ENCODE measurements around the gene SMPDL3A. TPM values are rescaled to one million over a fixed set of nuclear protein-coding genes. Genes with fewer than 3 reads are reported as not detected.

The SMPDL3A gene
- total and polyA plus RNA-seq, 4 donors = 1.5 to 14.3 (median 6.2) TPM

DNA sequence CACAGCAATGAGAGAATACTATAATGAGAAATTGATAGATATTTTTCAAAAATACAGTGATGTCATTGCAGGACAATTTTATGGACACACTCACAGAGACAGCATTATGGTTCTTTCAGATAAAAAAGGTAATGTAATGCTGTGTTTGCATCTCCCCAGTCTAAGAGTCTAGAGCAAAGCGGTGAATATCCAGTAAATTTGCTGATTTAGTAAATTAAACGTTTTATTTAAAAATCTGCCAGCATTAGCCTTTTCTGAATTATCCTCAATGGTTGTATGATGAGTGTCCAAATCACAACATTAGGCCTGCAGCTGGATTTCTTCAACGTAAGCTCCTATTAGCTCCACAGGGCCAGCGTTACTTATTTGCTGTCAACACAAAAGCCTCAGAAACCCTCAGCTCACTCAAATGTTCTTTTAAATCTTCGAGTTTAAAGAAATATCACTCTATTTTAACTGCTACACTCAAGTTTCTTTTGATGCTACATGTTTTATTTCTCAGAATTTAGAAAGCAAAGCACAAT lies 16.0 kb downstream of the SMPDL3A start:
- ATAC-seq (ENCODE audit: low FRiP score) (no peak), DNase-seq (no peak)
- H3K27ac ChIP-seq (ENCODE audit: low read depth in 1 of 2, low read length in 2 of 2) = no peak overlapping the region
- intact Hi-C loops (cut with DNase I) = no loop called here
- no peaks in the 10 kb centered on the region for H3K27me3 ChIP-seq (ENCODE audit: control insufficient read depth in 1 of 2, insufficient read depth in 2 of 2, low read length in 1 of 2)
- H3K4me3 ChIP-seq (ENCODE audit: low read length in 2 of 2) = no peak overlapping the region
- no peaks in the 10 kb centered on the region for H3K4me1 ChIP-seq (ENCODE audit: control insufficient read depth in 1 of 2, insufficient read depth in 2 of 2, low read length in 2 of 2)
- H3K9me3 ChIP-seq (ENCODE audit: control insufficient read depth, low read length) = no peaks in the 10 kb centered on the region
- H3K36me3 ChIP-seq (ENCODE audit: control insufficient read depth in 1 of 2, insufficient read depth in 2 of 2, low read length in 1 of 2) = no peaks in the 10 kb centered on the region
- 59 to 64% methylated on average over 5 of the region's 5 CpGs for WGBS, 2 donors

GRCh38 chr6:122806291-122806690 lies 17.2 kb downstream of the SMPDL3A start:
- ATAC-seq (ENCODE audit: low FRiP score) (no peak), DNase-seq (no peak)
- Histone ChIP-seq H3K9me3 (ENCODE audit: control insufficient read depth, low read length) (no peaks in the 10 kb centered on the region), H3K4me3 (ENCODE audit: low read length in 2 of 2) (no peak overlapping the region), H3K4me1 (ENCODE audit: control insufficient read depth in 1 of 2, insufficient read depth in 2 of 2, low read length in 2 of 2) (no peaks in the 10 kb centered on the region), H3K36me3 (ENCODE audit: control insufficient read depth in 1 of 2, insufficient read depth in 2 of 2, low read length in 1 of 2) (peaks cover 0 to 2% of the 10 kb centered on the region in 2 donors), H3K27me3 (ENCODE audit: control insufficient read depth in 1 of 2, insufficient read depth in 2 of 2, low read length in 1 of 2) (no peaks in the 10 kb centered on the region), H3K27ac (ENCODE audit: low read depth in 1 of 2, low read length in 2 of 2) (no peak overlapping the region)
- intact Hi-C loops (cut with DNase I) = no loop called here
- WGBS, 2 donors = 76 to 81% methylated on average over 2 of the region's 2 CpGs

GRCh38 chr6:122808121-122808885 lies 19.2 kb downstream of the SMPDL3A start:
- intact Hi-C loops (cut with DNase I) = no loop called here
- ATAC-seq (ENCODE audit: low FRiP score) (no peak), DNase-seq (no peak)
- no peaks in the 10 kb centered on the region for H3K27me3 ChIP-seq (ENCODE audit: control insufficient read depth in 1 of 2, insufficient read depth in 2 of 2, low read length in 1 of 2)
- H3K4me3 ChIP-seq (ENCODE audit: low read length in 2 of 2) = no peak overlapping the region
- WGBS, 2 donors = 81 to 92% methylated on average over 10 of the region's 10 CpGs
- no peak overlapping the region for H3K27ac ChIP-seq (ENCODE audit: low read depth in 1 of 2, low read length in 2 of 2)
- H3K4me1 ChIP-seq (ENCODE audit: control insufficient read depth in 1 of 2, insufficient read depth in 2 of 2, low read length in 2 of 2) = no peaks in the 10 kb centered on the region
- peaks cover 0 to 2% of the 10 kb centered on the region in 2 donors for H3K36me3 ChIP-seq (ENCODE audit: control insufficient read depth in 1 of 2, insufficient read depth in 2 of 2, low read length in 1 of 2)
- no peaks in the 10 kb centered on the region for H3K9me3 ChIP-seq (ENCODE audit: control insufficient read depth, low read length)

GRCh38 chr6:122809001-122809400 lies 19.9 kb downstream of the SMPDL3A start:
- H3K9me3 ChIP-seq (ENCODE audit: control insufficient read depth, low read length) = no peaks in the 10 kb centered on the region
- H3K27me3 ChIP-seq (ENCODE audit: control insufficient read depth in 1 of 2, insufficient read depth in 2 of 2, low read length in 1 of 2) = no peaks in the 10 kb centered on the region
- WGBS, 2 donors = 83 to 89% methylated on average over 4 of the region's 4 CpGs
- no peak for ATAC-seq (ENCODE audit: low FRiP score)
- H3K4me3 ChIP-seq (ENCODE audit: low read length in 2 of 2) = no peak overlapping the region
- no peak overlapping the region for H3K27ac ChIP-seq (ENCODE audit: low read depth in 1 of 2, low read length in 2 of 2)
- H3K36me3 ChIP-seq (ENCODE audit: control insufficient read depth in 1 of 2, insufficient read depth in 2 of 2, low read length in 1 of 2) = peaks cover 0 to 2% of the 10 kb centered on the region in 2 donors
- DNase-seq = no peak
- intact Hi-C loops (cut with DNase I) = no loop called here
- H3K4me1 ChIP-seq (ENCODE audit: control insufficient read depth in 1 of 2, insufficient read depth in 2 of 2, low read length in 2 of 2) = no peaks in the 10 kb centered on the region

GRCh38 chr6:122809691-122810090 lies 20.6 kb downstream of the SMPDL3A start:
- Histone ChIP-seq H3K9me3 (ENCODE audit: control insufficient read depth, low read length) (no peaks in the 10 kb centered on the region), H3K4me3 (ENCODE audit: low read length in 2 of 2) (no peak overlapping the region), H3K27ac (ENCODE audit: low read depth in 1 of 2, low read length in 2 of 2) (no peak overlapping the region), H3K4me1 (ENCODE audit: control insufficient read depth in 1 of 2, insufficient read depth in 2 of 2, low read length in 2 of 2) (no peaks in the 10 kb centered on the region), H3K27me3 (ENCODE audit: control insufficient read depth in 1 of 2, insufficient read depth in 2 of 2, low read length in 1 of 2) (no peaks in the 10 kb centered on the region), H3K36me3 (ENCODE audit: control insufficient read depth in 1 of 2, insufficient read depth in 2 of 2, low read length in 1 of 2) (peaks cover 0 to 2% of the 10 kb centered on the region in 2 donors)
- ATAC-seq (ENCODE audit: low FRiP score) (no peak), DNase-seq (no peak)
- intact Hi-C loops (cut with DNase I) = no loop called here
- WGBS, 2 donors = 79 to 81% methylated on average over 2 of the region's 2 CpGs

DNA sequence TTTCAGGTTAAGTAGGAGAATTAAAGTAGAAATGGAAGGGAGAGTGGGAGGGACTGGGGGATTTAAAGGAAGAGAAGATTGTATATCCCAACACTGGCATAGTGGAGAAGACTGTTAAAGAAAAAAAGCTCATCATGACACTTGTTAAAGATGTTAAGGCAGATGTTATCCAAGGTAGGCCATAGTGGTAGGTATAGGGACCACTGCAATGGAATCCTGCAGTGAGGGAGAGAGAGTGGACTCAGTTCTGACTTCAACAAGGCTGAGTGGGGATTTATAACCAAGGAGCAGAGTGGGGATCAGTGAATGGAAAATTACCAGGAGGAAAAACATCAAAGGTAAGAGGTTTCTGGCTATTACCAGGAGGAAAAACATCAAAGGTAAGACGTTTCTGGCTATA lies 21.1 kb downstream of the SMPDL3A start:
- intact Hi-C loops (cut with DNase I) = no loop called here
- no peaks in the 10 kb centered on the region for H3K27me3 ChIP-seq (ENCODE audit: control insufficient read depth in 1 of 2, insufficient read depth in 2 of 2, low read length in 1 of 2)
- H3K36me3 ChIP-seq (ENCODE audit: control insufficient read depth in 1 of 2, insufficient read depth in 2 of 2, low read length in 1 of 2) = peaks cover 0 to 2% of the 10 kb centered on the region in 2 donors
- ATAC-seq (ENCODE audit: low FRiP score) (no peak), DNase-seq (no peak)
- H3K27ac ChIP-seq (ENCODE audit: low read depth in 1 of 2, low read length in 2 of 2) = no peak overlapping the region
- 52 to 69% methylated on average over 1 of the region's 1 CpG for WGBS, 2 donors
- H3K4me3 ChIP-seq (ENCODE audit: low read length in 2 of 2) = no peak overlapping the region
- no peaks in the 10 kb centered on the region for H3K9me3 ChIP-seq (ENCODE audit: control insufficient read depth, low read length)
- no peaks in the 10 kb centered on the region for H3K4me1 ChIP-seq (ENCODE audit: control insufficient read depth in 1 of 2, insufficient read depth in 2 of 2, low read length in 2 of 2)

- Histone ChIP-seq H3K9me3 (ENCODE audit: control insufficient read depth, low read length) (no peaks in the 10 kb centered on the region), H3K36me3 (ENCODE audit: control insufficient read depth in 1 of 2, insufficient read depth in 2 of 2, low read length in 1 of 2) (no peaks in the 10 kb centered on the region), H3K27ac (ENCODE audit: low read depth in 1 of 2, low read length in 2 of 2) (no peak overlapping the region), H3K27me3 (ENCODE audit: control insufficient read depth in 1 of 2, insufficient read depth in 2 of 2, low read length in 1 of 2) (no peaks in the 10 kb centered on the region), H3K4me3 (ENCODE audit: low read length in 2 of 2) (no peak overlapping the region), H3K4me1 (ENCODE audit: control insufficient read depth in 1 of 2, insufficient read depth in 2 of 2, low read length in 2 of 2) (no peaks in the 10 kb centered on the region)
- intact Hi-C loops (cut with DNase I) = no loop called here
- DNase-seq (no peak), ATAC-seq (ENCODE audit: low FRiP score) (no peak)
- 58 to 90% methylated on average over 2 of the region's 2 CpGs for WGBS, 2 donors
Observed at GRCh38 chr6:122817358-122817757, 28.3 kb downstream of the SMPDL3A start.

DNA sequence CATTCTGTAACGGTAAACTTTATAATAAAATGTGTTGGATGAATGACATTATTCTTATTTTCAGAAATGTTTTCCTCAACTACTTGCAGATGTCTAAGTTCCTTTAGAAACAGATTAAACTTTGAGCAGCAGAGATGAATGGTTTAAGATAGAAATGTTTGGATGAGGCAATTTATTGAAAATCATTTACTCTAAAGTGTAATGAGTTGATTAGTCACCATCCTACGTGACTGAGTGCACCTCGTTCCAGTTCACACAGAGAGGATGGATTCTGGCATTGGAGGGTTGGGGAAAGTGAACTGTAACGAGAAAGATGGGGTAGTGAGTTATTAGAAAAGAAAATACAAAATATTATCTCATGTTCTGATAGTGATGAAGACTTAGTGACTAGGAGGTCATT lies 28.7 kb downstream of the SMPDL3A start:
- Histone ChIP-seq H3K27me3 (ENCODE audit: control insufficient read depth in 1 of 2, insufficient read depth in 2 of 2, low read length in 1 of 2) (no peaks in the 10 kb centered on the region), H3K4me1 (ENCODE audit: control insufficient read depth in 1 of 2, insufficient read depth in 2 of 2, low read length in 2 of 2) (no peaks in the 10 kb centered on the region), H3K9me3 (ENCODE audit: control insufficient read depth, low read length) (no peaks in the 10 kb centered on the region), H3K4me3 (ENCODE audit: low read length in 2 of 2) (no peak overlapping the region), H3K36me3 (ENCODE audit: control insufficient read depth in 1 of 2, insufficient read depth in 2 of 2, low read length in 1 of 2) (no peaks in the 10 kb centered on the region), H3K27ac (ENCODE audit: low read depth in 1 of 2, low read length in 2 of 2) (no peak overlapping the region)
- intact Hi-C loops (cut with DNase I) = no loop called here
- no peak for DNase-seq
- WGBS, 2 donors = 70 to 81% methylated on average over 4 of the region's 4 CpGs
- ATAC-seq (ENCODE audit: low FRiP score) = no peak

- no peaks in the 10 kb centered on the region for H3K4me1 ChIP-seq (ENCODE audit: control insufficient read depth in 1 of 2, insufficient read depth in 2 of 2, low read length in 2 of 2)
- ATAC-seq (ENCODE audit: low FRiP score) (no peak), DNase-seq (no peak)
- no peak overlapping the region for H3K4me3 ChIP-seq (ENCODE audit: low read length in 2 of 2)
- WGBS, 2 donors = 60 to 61% methylated on average over 2 of the region's 2 CpGs
- no peaks in the 10 kb centered on the region for H3K36me3 ChIP-seq (ENCODE audit: control insufficient read depth in 1 of 2, insufficient read depth in 2 of 2, low read length in 1 of 2)
- intact Hi-C loops (cut with DNase I) = no loop called here
- no peak overlapping the region for H3K27ac ChIP-seq (ENCODE audit: low read depth in 1 of 2, low read length in 2 of 2)
- no peaks in the 10 kb centered on the region for H3K27me3 ChIP-seq (ENCODE audit: control insufficient read depth in 1 of 2, insufficient read depth in 2 of 2, low read length in 1 of 2)
- H3K9me3 ChIP-seq (ENCODE audit: control insufficient read depth, low read length) = no peaks in the 10 kb centered on the region
Observed at GRCh38 chr6:122818866-122819265, 29.8 kb downstream of the SMPDL3A start.
